Upper lobe of right lung (tissue), 1 donor: ENCODE data around the gene C17orf75. TPM values are rescaled to one million over a fixed set of nuclear protein-coding genes. Genes with fewer than 3 reads are reported as not detected.

Source experiments
- ATAC-seq: fragments of 200-7000 bp; cut with Tn5 transposase; one replicate; pipeline ENCODE4 v1.9.1; 2020; ENCODE audit warnings: mild to moderate bottlenecking, moderate library complexity
- DNase-seq: peaks from one replicate; pipeline ENCODE4 v3.0.0-alpha.2; 2020
- H3K27ac ChIP-seq: fragments of 200-600 bp; one replicate; pipeline ENCODE4 v1.8.0; 2022
- H3K27me3 ChIP-seq: fragments of 200-600 bp; one replicate; pipeline ENCODE4 v1.8.0; 2022; ENCODE audit warnings: mild to moderate bottlenecking
- H3K36me3 ChIP-seq: fragments of 200-600 bp; one replicate; pipeline ENCODE4 v1.8.0; 2022
- H3K4me1 ChIP-seq: fragments of 200-600 bp; one replicate; pipeline ENCODE4 v1.8.0; 2022
- H3K4me3 ChIP-seq: fragments of 200-600 bp; one replicate; pipeline ENCODE4 v1.8.0; 2022; ENCODE audit warnings: mild to moderate bottlenecking
- H3K9me3 ChIP-seq: fragments of 200-600 bp; one replicate; pipeline ENCODE4 v1.8.0; 2022
- intact Hi-C: fragments of 100-400 bp; cut with DNase I; formaldehyde crosslinking; loops from one replicate; pipeline ENCODE4 v1.11.0; 2022
- total RNA-seq: library from RNA; stranded (reverse); fragmentation: NEBNext Ultra II Directional; extraction: Animal tissue kit (Norgen Biotek cat#: 25700); gene quantifications from one replicate; pipeline ENCODE4 v1.2.1, GENCODE V29; 2021
- TF ChIP-seq, protein P1 (sequence below): fragments of 200-600 bp; IDR thresholded peaks from one replicate; pipeline ENCODE4 v1.8.0; 2022; ENCODE audit warnings: antibody characterized with exemption
- donor health status: DM: no; HTN: yes; CAD: no; lungs with severe emphysema.

Gene C17orf75
- total RNA-seq, 1 donor from 2014 or later: 14.2 TPM

DNA sequence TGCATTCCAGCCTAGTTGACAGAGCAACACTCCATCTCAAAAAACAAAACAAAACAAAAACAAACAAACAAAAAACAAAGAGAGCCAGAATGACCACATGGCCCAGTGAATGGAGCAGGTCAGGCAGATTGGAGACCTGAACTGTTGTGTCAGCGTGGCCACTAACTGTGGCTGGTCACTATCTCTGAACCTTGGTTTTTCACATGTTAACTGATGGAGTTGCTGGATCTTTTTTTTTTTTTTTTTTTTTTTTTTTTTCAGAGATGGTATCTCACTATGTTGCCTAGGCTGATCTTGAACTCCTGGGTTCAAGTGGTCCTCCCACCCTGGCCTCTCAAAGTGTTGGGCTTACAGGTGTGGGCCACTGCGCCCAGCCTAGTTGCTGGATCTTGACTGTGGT is 44.5 kb downstream of the C17orf75 start:
- intact Hi-C loops: no loop called here
- Histone ChIP-seq H3K27me3 (no peaks in the 10 kb centered on the region), H3K36me3 (no peaks in the 10 kb centered on the region), H3K4me1 (no peaks in the 10 kb centered on the region), H3K27ac (no peak overlapping the region), H3K4me3 (no peak overlapping the region), H3K9me3 (no peaks in the 10 kb centered on the region)
- ATAC-seq (no peak), DNase-seq (no peak)
- TF ChIP-seq, protein P1, sequence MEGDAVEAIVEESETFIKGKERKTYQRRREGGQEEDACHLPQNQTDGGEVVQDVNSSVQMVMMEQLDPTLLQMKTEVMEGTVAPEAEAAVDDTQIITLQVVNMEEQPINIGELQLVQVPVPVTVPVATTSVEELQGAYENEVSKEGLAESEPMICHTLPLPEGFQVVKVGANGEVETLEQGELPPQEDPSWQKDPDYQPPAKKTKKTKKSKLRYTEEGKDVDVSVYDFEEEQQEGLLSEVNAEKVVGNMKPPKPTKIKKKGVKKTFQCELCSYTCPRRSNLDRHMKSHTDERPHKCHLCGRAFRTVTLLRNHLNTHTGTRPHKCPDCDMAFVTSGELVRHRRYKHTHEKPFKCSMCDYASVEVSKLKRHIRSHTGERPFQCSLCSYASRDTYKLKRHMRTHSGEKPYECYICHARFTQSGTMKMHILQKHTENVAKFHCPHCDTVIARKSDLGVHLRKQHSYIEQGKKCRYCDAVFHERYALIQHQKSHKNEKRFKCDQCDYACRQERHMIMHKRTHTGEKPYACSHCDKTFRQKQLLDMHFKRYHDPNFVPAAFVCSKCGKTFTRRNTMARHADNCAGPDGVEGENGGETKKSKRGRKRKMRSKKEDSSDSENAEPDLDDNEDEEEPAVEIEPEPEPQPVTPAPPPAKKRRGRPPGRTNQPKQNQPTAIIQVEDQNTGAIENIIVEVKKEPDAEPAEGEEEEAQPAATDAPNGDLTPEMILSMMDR: no peak

DNA sequence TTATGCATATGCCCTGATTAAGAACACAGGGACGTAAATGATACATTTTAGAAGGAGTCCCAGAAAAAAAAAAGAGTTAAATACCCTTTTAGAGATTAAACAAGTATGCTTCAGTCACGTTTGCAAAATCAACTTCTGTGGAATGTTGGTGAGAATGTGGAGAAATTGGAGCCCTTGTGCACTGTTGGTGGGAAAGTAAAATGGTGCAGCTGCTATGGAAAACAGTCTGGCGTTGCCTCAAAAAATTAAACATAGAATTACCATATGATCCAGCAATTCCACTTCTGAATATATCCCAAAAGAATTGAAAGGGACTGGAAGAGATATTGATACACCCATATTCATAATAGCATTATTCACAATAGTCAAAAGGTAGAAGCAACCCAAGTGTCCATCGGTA is 49.9 kb downstream of the C17orf75 start:
- Histone ChIP-seq H3K27ac (no peak overlapping the region), H3K36me3 (no peaks in the 10 kb centered on the region), H3K4me1 (no peaks in the 10 kb centered on the region), H3K4me3 (no peak overlapping the region), H3K27me3 (no peaks in the 10 kb centered on the region), H3K9me3 (no peaks in the 10 kb centered on the region)
- DNase-seq: no peak
- no peak for ATAC-seq
- TF ChIP-seq, protein P1: no peak
- intact Hi-C loops: no loop called here

DNA sequence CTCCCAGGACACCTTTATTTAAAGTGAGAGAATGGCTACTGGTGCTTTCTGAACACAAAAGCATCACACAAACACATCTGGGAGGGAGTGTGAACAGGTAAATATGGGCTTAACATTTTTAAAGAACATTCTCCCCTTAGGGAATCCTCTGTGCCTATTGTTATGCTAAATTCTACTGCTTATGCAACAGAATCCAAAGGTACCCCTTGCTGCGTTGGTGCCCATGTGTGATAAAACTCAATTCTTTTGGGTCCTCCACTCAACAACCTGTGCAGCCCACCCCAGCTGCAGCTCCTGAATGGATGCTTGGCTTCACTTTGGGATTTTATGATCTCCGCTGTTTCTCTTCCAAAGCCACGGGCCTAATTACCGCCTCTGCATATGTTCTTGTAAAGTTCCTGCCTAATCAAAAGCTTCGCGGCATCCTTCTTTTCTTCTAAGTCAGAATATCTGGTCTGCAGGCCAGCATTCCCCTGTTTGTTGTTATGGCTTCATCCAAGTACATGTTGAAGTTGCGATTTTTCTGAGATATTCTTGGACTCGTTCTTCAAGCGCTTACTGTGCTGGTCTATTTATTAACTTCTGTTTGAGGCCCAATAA is 52.4 kb downstream of the C17orf75 start:
- Histone ChIP-seq H3K9me3 (no peaks in the 10 kb centered on the region), H3K27me3 (no peaks in the 10 kb centered on the region), H3K36me3 (no peaks in the 10 kb centered on the region), H3K4me3 (no peak overlapping the region), H3K4me1 (no peaks in the 10 kb centered on the region), H3K27ac (no peak overlapping the region)
- DNase-seq (no peak), ATAC-seq (no peak)
- intact Hi-C loops: no loop called here
- TF ChIP-seq, protein P1: no peak

DNA sequence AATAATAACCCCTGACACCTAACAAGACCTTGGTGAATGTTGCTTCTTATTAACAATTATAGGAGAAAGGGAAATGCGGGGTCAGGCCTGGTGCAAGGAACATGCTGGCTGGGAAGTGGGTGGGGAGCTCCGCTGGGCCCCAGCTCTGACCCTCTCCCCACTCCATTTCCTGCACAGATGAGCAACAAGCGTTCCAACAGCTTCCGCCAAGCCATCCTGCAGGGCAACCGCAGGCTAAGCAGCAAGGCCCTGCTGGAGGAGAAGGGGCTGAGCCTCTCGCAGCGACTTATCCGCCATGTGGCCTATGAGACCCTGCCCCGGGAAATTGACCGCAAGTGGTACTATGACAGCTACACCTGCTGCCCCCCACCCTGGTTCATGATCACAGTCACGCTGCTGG is 53.4 kb downstream of the C17orf75 start:
- DNase-seq (no peak), ATAC-seq (no peak)
- intact Hi-C loops: no loop called here

DNA sequence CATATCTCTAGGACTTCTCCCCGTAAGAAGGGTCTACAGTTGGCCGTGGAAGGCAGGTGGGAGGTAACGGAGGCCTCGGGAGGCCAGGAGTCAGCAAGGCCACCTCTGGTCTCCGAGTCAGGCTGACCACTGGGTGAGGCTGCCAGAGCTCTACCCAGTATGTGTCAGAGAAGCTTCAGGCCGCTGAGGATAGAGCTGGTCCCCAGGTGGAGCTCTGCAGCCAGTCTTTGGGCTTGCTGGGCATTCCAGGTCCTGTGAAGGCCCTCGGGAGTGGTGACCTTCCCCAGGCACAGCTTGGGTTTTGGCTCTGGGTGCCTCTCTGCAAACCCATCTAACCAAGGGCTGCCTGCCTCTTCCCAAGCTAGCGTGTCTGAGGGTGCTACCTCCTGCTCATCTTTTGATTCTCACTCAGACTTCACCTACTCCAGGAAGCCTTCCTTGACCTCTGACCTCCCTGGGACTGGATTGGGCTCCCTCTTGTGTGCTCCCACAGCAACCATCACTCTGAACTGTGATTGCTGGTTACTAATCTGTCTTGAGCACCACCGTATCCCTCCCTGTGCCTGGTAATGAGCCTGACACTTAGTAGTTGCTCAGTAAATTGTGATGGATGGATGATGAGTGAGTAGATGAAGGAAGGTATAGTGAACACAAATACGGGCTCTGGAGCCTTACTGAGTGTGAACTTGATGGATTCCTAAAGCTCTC is 54.0 kb downstream of the C17orf75 start:
- intact Hi-C loops: no loop called here
- DNase-seq (no peak), ATAC-seq (no peak)
- Histone ChIP-seq H3K4me1 (no peaks in the 10 kb centered on the region), H3K4me3 (no peak overlapping the region), H3K36me3 (no peaks in the 10 kb centered on the region), H3K27me3 (no peaks in the 10 kb centered on the region), H3K27ac (no peak overlapping the region), H3K9me3 (no peaks in the 10 kb centered on the region)
- TF ChIP-seq, protein P1: no peak

More for the DNA sequence above, 53.4 kb downstream of the C17orf75 start:
- no peak overlapping the region for H3K4me3 ChIP-seq
- no peaks in the 10 kb centered on the region for H3K36me3 ChIP-seq
- no peaks in the 10 kb centered on the region for H3K9me3 ChIP-seq
- no peaks in the 10 kb centered on the region for H3K4me1 ChIP-seq
- no peaks in the 10 kb centered on the region for H3K27me3 ChIP-seq
- TF ChIP-seq, protein P1: no peak
- no peak overlapping the region for H3K27ac ChIP-seq
